ENCODE measurements around the gene USP7.
A peak's percentile ranks its signal among the peaks of the same experiment; 100 is the strongest.

GRCh38 chr16:8851761-8852403 is 111.8 kb downstream of the USP7 start:
- peak; percentile 27 for TF ChIP-seq POLR2A (IDR thresholded peaks at IDR 0.05; ENCODE audit: low read depth, low read length)
- TF ChIP-seq POLR2AphosphoS5 (IDR thresholded peaks at IDR 0.05; ENCODE audit: low read length): no peak; the same call in 1 of the 2 replicates
- no peak for TF ChIP-seq POLR2AphosphoS2 (IDR thresholded peaks at IDR 0.05; ENCODE audit: low read depth, low read length)
- no peak for TF ChIP-seq USF2 (IDR thresholded peaks at IDR 0.05; ENCODE audit: borderline replicate concordance, low read depth, low read length)
- TF ChIP-seq, protein P1, sequence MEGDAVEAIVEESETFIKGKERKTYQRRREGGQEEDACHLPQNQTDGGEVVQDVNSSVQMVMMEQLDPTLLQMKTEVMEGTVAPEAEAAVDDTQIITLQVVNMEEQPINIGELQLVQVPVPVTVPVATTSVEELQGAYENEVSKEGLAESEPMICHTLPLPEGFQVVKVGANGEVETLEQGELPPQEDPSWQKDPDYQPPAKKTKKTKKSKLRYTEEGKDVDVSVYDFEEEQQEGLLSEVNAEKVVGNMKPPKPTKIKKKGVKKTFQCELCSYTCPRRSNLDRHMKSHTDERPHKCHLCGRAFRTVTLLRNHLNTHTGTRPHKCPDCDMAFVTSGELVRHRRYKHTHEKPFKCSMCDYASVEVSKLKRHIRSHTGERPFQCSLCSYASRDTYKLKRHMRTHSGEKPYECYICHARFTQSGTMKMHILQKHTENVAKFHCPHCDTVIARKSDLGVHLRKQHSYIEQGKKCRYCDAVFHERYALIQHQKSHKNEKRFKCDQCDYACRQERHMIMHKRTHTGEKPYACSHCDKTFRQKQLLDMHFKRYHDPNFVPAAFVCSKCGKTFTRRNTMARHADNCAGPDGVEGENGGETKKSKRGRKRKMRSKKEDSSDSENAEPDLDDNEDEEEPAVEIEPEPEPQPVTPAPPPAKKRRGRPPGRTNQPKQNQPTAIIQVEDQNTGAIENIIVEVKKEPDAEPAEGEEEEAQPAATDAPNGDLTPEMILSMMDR (IDR thresholded peaks at IDR 0.05 in 2 of 3, conservative IDR thresholded peaks at IDR 0.05 in 1 of 3; ENCODE audit: control insufficient read depth in 2 of 3, extremely low read depth in 1 of 3, insufficient read depth in 1 of 3, low read depth in 3 of 3, low read length in 3 of 3): no peak
- no peak for TF ChIP-seq RELA (IDR thresholded peaks at IDR 0.05; ENCODE audit: borderline replicate concordance, partially characterized antibody)
- TF ChIP-seq SIN3A (IDR thresholded peaks at IDR 0.05; ENCODE audit: low read depth, low read length): no peak
- TF ChIP-seq NR2F1 (conservative IDR thresholded peaks at IDR 0.05): no peak
- TF ChIP-seq ASH2L (IDR thresholded peaks at IDR 0.05; ENCODE audit: borderline replicate concordance, low read depth): no peak
- no peak for TF ChIP-seq CHD2 (IDR thresholded peaks at IDR 0.05; ENCODE audit: borderline replicate concordance, low read depth, low read length)

All from GM12878 (cell line).